ENCODE measurements around the gene PIK3R5. TPM values are rescaled to one million over a fixed set of nuclear protein-coding genes. Genes with fewer than 3 reads are reported as not detected.

Gene PIK3R5
- 104 TPM for total RNA-seq (2013)
- polyA plus RNA-seq (100 to 1,000 TPM in 1 of 3 donors, 10 to 100 TPM in 2; 32.1 to 127 (median 47.5) TPM), polyA minus RNA-seq (138 and 163 TPM in 2 replicates), total RNA-seq (326 to 1,048 (median 490) reads per million in 11 experiments)

- peak within 1 kb of the TSS; percentile 86 to 98 (median 95) for H3K4me3 ChIP-seq (replicated peaks in 1 of 3; ENCODE audit: low read depth in 2 of 3, low read length in 3 of 3)
- TF ChIP-seq CTCF (IDR thresholded peaks at IDR 0.05), result peak; percentile 36
- peaks cover 48% of the 10 kb centered on the region for H4K20me1 ChIP-seq (ENCODE audit: insufficient read depth, low read length)
- Mint-ChIP-seq H3K9me3 (peaks cover 0 to 2% (median 0%) of the 10 kb centered on the region in 7 donors), H3K27ac (peak within 1 kb of the TSS; percentile 97 to 99 (median 98)), H3K4me3 (peak within 1 kb of the TSS; percentile 100), H3K36me3 (peaks cover 38 to 47% of the 10 kb centered on the region in 2 donors), H3K4me1 (peaks cover 77% of the 10 kb centered on the region), H3K27me3 (ENCODE audit: low read depth in 3 of 3) (peaks cover 0 to 2% (median 2%) of the 10 kb centered on the region in 3 donors)
- peak within 1 kb of the TSS; percentile 91 to 97 for H3K27ac ChIP-seq (ENCODE audit: low read depth in 1 of 2, low read length in 2 of 2)
- H2AFZ ChIP-seq (ENCODE audit: insufficient read depth, low read depth, low read length, poor library complexity, severe bottlenecking), result no peak within 1 kb of the TSS
- peaks cover 76 to 89% of the 10 kb centered on the region in 2 donors for H3K4me1 ChIP-seq (ENCODE audit: control insufficient read depth in 1 of 2, insufficient read depth in 2 of 2, low read length in 2 of 2)
- intact Hi-C loops (cut with micrococcal nuclease), result loop anchor here (2.0 kb wide), 3 partner anchors 15 to 51 kb away; no protein-coding TSS in a partner anchor
- DNase-seq, result peak; percentile 88 to 95 (median 94)
- peak within 1 kb of the TSS; percentile 100 for H3K9ac ChIP-seq (ENCODE audit: insufficient read depth, low read length, poor library complexity, severe bottlenecking)
- H3K27me3 ChIP-seq (ENCODE audit: control insufficient read depth in 2 of 2, insufficient read depth in 2 of 2, low read length in 2 of 2), result no peaks in the 10 kb centered on the region
- no peaks in the 10 kb centered on the region for H3K9me3 ChIP-seq (replicated peaks in 1 of 2; ENCODE audit: control insufficient read depth in 1 of 2, insufficient read depth in 1 of 2, low read length in 2 of 2)
- H3K79me2 ChIP-seq (ENCODE audit: insufficient read depth, low read length), result peaks cover 52% of the 10 kb centered on the region
- WGBS (ENCODE audit: insufficient coverage), result under 1% methylated on average over 61 of the region's 72 CpGs
- peaks cover 8 to 11% of the 10 kb centered on the region in 2 donors for H3K36me3 ChIP-seq (replicated peaks in 1 of 2; ENCODE audit: control insufficient read depth in 1 of 2, insufficient read depth in 2 of 2, low read length in 2 of 2)
- H3K4me2 ChIP-seq (replicated peaks; ENCODE audit: extremely low read depth, low read length, poor library complexity, severe bottlenecking), result peak within 1 kb of the TSS; percentile 94
These were observed at the start of gene PIK3R5 for GRCh38 chr17:8965394-8966168. Gene PIK3R5 (minus strand): TSS chr17:8965707. CDS start chr17:8911494, 54,213 bp downstream.

- Histone ChIP-seq H2AFZ (ENCODE audit: insufficient read depth, low read depth, low read length, poor library complexity, severe bottlenecking) (no peak overlapping the region), H3K27me3 (ENCODE audit: control insufficient read depth in 2 of 2, insufficient read depth in 2 of 2, low read length in 2 of 2) (peaks cover 26 to 57% of the 10 kb centered on the region in 2 donors), H3K27ac (ENCODE audit: low read depth in 1 of 2, low read length in 2 of 2) (no peak overlapping the region), H3K9ac (ENCODE audit: insufficient read depth, low read length, poor library complexity, severe bottlenecking) (no peak overlapping the region), H3K4me1 (ENCODE audit: control insufficient read depth in 1 of 2, insufficient read depth in 2 of 2, low read length in 2 of 2) (no peaks in the 10 kb centered on the region), H3K79me2 (ENCODE audit: insufficient read depth, low read length) (no peaks in the 10 kb centered on the region), H3K36me3 (replicated peaks in 1 of 2; ENCODE audit: control insufficient read depth in 1 of 2, insufficient read depth in 2 of 2, low read length in 2 of 2) (no peaks in the 10 kb centered on the region), H4K20me1 (ENCODE audit: insufficient read depth, low read length) (no peaks in the 10 kb centered on the region), H3K4me2 (replicated peaks; ENCODE audit: extremely low read depth, low read length, poor library complexity, severe bottlenecking) (no peak overlapping the region), H3K4me3 (replicated peaks in 1 of 3; ENCODE audit: low read depth in 2 of 3, low read length in 3 of 3) (no peak overlapping the region), H3K9me3 (replicated peaks in 1 of 2; ENCODE audit: control insufficient read depth in 1 of 2, insufficient read depth in 1 of 2, low read length in 2 of 2) (no peaks in the 10 kb centered on the region)
- no peak for TF ChIP-seq CTCF (IDR thresholded peaks at IDR 0.05)
- intact Hi-C loops (cut with micrococcal nuclease), result no loop called here
- peaks cover 4% of the 10 kb centered on the region for H3K4me1 Mint-ChIP-seq
- H3K27ac Mint-ChIP-seq, result no peak overlapping the region
- DNase-seq, result no peak
- 93% methylated on average over 5 of the region's 7 CpGs for WGBS (ENCODE audit: insufficient coverage)
- H3K27me3 Mint-ChIP-seq (ENCODE audit: low read depth in 3 of 3), result peaks cover 40 to 56% (median 42%) of the 10 kb centered on the region in 3 donors
- no peak overlapping the region for H3K4me3 Mint-ChIP-seq
- H3K36me3 Mint-ChIP-seq, result peaks cover 0 to 3% of the 10 kb centered on the region in 2 donors
- H3K9me3 Mint-ChIP-seq, result peaks cover 0 to 3% (median 0%) of the 10 kb centered on the region in 7 donors
These were observed 45.5 kb upstream of the PIK3R5 start for GRCh38 chr17:9011001-9011400.
